ENCODE data around the gene NUDT16L1.

The NUDT16L1 gene

DNA sequence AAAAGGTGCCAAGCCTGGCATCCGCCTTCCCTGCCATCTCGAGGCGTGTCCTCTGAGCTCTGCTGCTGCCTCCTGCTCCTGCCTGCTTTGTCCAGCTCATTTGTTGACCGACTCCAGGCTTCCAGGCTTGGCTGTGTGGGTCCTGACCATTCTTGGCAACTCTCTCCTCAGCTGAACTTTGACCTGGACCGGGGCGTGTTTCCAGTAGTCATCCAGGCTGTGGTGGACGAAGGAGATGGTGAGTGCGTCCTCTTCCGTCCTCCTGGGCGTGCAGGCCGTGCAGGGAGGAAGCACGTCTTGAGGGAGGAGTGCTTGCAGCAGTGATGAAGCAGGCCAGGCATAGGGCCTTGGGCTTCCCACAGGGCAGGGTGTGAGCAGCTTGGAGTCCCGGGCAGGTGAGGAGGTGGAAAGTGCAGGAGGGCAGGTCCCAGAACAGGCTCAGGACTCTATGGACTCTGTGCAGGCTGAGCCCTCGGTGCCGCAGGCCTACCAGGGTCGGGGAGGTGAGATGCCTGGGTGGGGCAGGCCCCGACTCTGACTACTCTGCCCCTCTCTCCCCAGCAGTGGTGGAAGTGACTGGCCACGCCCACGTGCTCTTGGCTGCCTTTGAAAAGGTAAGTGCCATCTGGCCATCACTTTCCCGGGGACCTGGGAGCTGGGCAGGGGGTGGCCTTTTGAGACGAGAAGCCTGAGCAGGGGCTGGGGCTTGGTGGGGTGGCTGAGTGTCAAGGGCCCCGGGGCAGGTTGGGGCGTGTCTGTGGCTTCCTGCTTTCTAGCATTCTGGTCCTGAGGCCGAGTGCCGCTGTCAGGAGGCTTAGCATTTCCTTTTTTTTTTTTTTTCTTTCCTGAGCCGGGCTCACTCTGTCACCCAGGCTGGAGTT is 28.6 kb upstream of the NUDT16L1 start:
- DNase-seq = no peak

DNA sequence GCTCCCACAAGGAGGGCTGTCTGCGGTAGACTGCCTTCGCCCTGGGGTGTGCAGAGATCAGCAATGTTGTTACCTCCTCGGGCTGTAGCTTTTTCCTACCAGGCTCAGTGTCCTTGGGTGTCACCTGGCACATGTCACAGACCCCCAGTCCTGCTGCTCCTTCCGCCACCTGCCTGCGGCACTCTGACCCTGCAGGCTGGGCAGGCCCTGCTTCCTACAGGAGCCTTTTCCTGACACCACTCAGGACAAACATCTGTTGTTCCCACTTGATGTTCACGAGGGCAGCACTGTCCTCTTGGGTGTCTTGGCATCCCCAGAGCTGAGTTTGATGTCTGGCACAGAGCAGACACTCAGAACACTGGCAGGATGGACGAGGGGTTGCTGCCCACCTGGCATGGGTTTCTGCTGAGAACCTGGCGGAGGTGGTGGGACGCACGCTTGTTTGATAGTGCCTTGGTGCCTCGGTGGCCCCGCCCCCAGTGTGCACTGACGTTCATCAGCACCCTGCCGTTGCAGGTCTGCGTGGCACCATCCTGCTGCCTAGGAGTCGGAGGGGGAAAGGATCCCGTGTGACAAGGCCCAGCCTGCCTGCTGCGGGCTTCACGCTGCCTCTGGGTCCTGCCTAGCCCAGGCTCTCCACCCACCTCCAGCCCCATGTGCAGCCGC is 26.7 kb upstream of the NUDT16L1 start:
- DNase-seq = no peak

DNA sequence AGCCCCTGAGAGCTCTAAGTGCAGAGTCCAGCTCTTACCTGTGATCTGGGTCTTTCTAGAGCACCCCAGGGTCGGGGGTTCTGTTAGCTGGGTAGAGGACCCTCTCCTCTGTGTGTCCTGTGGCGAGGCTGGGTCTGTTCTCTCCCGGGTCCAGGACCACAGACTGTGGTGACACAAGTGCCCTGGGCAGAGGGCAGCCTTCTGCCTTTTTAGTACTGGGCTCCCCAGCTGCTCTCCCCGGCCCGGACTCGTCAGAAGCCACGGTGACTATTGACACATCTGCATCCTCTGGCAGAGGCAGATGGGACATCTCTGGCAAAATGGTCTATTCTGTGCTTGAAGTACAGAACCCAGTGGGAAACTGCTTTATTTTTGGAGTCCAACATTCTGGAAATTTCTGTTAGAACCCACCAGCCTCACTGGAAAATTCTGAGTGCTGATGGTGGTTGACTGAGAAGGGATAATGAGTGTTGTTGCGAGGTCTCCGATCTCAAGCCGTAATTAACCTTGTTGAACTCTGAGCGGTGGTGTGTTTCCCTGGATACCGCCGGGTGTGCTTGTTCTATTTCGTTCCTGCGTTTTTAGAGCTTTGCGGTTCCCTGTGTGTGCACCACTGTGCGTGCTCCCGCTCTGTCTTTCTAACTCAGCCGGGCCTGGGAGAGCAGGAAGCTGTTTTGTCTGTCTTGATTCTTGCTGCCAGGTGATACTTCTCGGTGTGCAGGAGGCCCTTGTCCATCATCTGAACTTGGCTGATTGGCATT is 26.0 kb upstream of the NUDT16L1 start:
- peak; percentile 44 for DNase-seq

DNA sequence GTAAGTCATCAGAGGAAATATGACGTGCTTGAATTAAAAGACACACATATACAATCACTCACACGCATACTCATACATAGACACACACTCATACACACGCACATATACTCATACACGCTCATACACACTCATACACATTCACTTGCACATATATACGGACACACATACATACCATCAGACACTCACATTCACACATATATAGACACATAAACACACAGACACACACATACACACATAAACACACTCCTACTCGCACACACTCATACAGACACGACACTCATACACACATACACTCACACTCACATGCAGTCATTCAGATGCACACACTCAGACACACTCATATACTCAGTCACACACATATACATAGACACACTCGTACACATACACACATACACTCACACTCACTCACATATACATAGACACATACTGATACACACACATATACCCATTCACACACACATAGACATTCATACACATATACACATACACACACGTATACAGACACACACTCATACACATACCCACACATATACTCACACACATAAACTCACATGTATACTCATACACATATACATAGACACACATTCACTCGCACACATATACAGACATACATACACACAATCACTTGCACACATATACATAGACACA is 24.9 kb upstream of the NUDT16L1 start:
- no peak for DNase-seq

DNA sequence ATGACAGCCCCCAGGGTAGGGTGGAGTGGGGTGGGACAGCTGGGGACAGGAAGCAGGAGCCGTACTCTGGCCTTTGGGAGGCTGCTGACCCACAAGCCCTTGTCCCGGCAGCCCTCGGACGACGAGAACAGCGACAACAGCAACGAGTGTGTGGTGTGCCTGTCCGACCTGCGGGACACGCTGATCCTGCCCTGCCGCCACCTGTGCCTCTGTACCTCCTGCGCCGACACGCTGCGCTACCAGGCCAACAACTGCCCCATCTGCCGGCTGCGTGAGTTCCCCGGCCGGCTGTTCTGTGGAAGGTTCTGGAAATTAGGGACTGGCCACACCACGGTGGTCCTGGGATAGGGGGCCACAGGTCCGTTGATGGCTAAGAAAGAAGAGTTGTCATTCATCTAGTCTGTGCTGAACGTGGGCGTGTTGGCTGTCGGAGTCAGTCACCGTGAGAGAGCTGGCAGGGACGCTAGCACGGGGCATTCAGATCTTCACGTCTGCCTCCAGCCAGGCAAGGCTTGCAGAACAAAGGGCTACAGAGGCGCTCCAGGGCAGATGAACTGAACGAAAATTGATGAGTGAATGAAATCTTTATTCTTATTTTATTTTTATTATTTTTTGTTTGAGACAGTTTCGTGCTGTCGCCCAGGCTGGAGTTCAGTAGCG is 19.8 kb upstream of the NUDT16L1 start:
- no peak for DNase-seq

DNA sequence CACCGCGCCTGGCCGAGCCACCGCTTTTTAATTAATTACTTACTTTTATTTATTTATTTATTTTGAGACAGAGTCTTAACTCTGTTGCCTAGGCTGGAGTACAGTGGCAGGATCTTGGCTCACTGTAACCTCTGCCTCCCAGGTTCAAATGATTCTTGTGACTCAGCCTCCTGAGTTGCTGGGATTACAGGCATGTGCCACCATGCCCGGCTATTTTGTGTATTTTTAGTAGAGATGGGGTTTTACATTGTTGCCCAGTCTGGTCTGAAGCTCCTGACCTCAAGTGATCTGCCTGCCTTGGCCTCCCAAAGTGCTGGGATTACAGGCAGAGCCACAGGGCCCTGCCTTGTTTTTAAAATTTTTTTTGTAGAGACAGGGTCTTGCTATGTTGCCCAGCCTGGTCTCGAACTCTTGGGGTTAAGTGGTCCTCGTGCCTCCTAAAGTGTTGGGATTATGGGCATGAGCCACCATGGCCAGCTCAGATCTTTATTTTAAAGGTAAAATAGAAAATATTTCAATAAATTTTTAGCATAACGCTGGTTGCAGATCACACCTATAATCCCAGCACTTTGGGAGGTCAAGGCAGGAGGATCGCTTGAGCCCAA is 18.3 kb upstream of the NUDT16L1 start:
- DNase-seq = no peak

DNA sequence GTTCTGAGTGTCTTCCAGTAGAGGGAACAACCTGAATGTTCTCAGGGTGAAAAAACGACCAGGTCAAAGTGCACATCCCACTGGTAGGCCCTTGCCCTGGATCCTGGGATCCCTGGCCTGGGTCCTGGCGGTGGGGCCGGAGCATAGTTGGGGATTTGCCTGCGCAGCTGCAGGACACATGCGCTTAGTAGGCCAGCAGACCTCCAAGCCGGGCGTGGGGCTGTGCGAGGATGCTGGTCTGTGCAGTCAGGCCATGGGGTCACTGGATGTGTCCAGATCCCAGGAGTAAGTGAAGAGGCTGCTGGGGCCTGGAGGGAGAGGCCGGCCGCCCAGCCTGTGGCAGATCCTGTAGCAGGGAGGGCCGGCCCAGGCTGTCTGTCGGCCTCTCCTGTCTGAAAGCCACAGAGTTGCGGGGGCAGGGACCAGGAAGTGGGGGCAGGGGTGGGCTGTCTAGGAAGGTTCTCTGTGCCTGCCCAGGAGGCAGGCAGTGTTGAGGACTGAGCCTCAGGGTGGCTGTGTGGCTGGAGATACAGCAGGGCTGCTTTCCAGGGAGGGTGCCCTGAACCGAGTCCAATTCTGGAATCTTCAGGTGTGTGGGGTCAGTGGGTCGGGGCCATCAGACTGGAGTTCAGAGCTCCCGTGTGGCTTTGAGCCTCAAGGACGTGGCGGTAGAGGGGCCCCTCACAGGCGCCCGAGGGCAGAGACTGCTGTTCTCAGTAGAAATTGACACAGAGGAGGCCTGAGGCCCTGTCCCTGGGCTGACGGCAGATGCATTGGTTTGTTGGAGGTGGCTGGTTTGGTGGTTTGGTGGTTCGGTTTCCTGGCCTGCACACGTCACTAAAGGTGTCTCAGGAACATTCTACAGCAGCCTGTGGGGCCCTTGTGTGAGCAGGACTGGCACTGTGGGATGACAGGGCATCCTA is 17.2 kb upstream of the NUDT16L1 start:
- DNase-seq = no peak

DNA sequence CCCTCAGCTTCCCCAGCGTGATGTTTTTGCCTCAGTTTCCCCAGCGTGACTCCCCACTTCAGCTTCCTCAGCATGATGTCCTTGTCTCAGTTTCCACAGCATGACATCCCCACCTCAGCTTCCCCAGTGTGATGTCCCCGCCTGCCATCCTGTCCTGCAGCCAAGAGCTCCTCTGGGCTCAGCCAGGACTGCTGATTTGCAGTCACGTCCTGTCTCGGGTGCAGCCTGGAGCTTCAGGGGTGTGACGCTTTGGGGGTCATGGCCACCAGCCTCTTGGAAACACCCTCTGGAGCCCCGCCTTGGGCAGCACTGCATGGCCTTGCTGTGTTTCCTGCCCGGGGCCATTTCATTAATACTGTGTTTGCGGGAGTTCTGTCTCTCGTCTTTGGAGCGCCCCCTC is 16.5 kb upstream of the NUDT16L1 start:
- no peak for DNase-seq

DNA sequence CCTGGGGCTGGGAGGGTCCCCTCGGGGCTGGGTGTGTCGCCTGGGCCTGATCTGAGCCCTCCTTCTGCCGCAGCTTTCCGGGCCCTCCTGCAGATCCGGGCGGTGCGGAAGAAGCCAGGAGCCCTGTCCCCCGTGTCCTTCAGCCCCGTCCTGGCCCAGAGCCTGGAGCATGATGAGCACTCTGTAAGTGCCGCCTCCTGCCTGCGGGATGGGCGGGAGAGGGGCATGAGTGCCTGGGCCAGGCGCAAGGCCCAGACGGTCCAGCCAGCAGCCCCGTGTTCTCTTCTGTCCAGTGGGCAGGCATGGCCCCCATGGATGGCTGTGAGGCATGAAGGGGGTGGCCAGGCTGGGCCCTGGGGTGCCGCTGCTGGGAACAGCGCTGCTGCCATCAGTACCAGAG is 16.0 kb upstream of the NUDT16L1 start:
- DNase-seq = no peak

DNA sequence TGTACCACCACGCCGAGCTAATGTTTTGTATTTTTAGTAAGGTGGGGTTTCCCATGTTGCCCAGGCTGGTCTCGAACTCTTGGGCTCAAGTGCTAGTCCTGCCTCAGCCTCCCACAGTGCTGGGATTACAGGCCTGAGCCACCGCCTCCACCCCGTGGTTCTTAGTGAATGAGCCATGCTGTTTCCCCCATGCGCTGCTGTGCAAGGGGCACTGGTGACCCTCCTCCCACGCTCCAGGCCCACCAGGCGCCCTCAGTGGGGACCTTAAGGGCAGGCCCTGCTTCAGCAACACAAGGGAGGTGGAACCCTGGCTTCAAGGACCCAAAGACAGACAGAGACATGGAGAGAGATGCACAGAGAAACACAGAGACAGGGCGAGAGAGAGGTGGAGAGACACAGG is 15.4 kb upstream of the NUDT16L1 start:
- no peak for DNase-seq

DNA sequence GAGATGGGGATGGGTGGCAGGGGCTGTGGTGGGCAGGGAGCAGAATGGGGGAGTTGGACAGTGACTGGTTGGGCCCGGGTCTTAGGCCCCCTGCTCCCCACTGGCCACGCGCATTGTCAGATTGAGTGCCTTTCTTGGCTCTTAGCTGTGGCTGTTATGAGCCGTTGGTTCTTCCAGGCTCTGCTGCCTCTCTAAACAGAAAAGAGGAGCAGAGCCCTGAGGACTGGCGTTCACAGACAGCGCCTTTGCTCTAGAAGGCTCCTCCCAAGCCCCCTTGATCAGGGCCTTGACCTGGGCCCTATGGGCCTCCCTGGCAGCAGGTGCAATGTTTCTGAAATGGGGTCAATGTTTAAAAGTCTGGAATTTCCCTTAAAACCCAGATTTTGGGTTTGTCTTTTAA is 14.8 kb upstream of the NUDT16L1 start:
- no peak for DNase-seq

DNA sequence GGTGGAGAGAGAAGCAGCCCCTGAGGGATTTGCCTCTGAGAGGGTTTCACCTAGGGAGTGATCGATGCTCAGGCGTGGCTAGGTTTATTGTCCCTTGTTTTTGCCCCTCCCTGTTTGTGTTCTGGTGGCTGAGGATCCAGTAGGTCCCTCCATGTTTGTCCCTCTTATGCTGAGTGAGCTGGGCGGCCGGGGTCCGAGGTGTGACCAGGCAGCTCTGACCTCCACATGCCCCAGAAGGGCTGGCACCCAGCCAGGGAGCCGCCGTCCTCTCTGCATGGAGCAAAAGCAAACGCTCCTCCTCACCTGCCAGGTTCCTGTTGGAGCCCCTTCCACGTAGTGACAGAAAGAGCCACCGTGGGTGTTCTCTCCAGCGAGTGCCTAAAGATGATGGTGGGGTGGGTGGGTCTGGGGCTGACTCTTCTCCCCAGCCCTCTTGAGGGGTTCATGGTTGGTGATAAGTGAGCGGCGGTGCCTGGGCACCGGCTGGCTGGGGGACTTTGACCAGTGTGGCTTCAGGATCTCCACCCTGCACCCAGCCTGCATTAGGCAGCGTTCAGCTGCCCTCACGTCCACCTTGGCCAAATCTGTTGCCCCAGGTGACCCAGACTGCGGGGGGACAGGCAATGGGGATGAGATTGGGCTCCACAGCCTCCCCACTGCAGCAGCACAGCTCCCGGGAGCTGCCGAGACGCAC is 14.1 kb upstream of the NUDT16L1 start:
- DNase-seq = no peak

DNA sequence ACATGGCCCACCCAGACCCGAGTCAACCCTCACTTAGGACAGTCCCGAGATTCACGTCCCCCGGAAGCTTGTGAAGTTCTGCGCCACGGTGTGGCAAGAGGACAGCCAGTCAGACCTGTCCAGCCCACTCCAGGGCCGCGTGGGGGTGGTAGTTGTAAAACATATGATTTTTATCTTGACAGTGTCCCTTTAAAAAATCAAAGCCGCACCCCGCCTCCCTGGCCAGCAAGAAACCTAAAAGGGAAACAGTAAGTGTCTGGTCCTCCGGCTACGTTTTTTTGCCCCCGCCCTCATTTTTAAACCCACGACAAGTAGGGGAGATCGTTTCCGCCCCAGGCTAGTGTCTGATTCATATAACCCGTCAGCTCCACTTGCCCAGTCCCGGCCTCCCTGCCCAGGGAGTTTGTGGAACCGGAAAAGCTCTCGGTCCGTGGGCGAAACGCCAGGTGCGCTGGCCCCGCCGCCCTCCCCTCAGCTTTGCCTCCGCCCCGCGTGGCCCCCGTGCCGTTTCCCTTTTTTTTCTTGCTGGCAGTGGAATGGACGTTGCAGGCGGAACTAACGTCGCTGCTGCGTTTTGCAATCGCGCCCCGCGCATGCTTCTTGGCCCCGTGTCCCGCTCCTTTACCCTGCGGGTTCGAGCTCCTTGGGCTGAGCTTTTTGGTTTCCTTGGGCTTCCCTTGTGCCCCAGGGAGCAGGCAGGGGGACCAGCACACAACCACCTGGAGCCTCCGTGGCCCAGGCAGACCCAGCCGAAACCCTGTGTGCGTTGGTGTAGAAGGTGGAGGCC is 13.3 kb upstream of the NUDT16L1 start:
- no peak for DNase-seq

DNA sequence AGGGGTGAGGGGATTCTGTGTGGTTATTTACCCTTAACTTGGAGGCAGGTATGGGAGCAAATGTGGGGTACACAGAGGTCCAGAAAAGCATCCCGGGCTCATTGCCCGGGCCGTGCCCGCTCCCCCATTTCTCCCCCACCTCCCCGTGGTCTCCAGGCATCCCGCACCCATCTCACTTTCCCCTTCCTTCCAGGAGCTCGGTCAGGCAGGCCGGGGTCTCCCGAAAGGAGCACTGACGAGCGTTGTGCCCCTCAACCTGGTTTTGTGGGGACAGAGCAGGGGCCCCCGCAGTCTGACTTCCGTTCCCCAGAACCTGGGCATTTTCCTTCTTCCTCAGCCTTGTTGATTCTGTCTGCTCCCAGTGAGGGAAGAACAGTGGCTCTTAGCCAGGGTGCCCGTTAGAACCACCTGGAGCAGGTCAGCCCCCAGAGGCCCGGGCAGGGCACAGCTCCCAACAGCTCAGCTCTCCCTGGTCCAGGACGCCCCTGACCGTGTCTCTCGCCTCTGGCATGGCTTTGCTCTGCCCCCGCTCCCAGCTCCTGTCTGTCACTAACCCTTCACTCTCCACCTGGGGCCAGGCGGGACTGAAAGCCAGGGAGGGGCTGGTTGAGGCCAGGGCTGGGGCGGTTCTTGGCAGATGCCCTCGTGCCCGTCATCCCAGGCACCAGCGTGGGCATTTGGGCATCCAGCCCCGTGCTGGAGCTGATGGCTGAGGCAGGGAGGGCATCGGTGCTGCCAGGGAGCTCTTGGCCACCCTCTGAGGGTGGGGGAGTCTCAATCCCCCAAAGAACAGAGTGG is 12.5 kb upstream of the NUDT16L1 start:
- DNase-seq = no peak

DNA sequence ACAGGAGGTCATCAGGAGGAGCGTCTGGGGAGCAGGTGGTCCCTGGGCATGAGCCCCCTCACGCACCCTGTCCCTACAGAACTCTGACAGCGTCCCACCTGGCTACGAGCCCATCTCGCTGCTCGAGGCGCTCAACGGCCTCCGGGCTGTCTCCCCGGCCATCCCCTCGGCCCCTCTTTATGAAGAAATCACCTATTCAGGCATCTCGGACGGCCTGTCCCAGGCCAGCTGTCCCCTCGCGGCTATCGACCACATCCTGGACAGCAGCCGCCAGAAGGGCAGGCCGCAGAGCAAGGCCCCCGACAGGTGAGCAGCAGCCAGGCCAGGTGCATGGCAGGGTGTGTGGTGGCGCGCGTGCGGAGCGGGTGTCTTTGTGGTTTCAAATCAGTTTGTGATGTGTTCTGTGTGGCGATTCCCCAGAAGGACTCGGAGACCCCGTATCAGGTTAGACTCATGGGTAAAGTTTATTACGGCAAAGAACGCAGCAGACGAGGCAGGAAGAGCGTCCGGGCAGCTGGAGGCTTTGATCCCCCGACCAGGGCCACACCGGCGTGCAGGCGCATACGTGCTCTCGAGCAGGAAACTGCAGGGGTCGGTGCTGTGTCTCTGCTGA is 11.8 kb upstream of the NUDT16L1 start:
- DNase-seq = no peak

DNA sequence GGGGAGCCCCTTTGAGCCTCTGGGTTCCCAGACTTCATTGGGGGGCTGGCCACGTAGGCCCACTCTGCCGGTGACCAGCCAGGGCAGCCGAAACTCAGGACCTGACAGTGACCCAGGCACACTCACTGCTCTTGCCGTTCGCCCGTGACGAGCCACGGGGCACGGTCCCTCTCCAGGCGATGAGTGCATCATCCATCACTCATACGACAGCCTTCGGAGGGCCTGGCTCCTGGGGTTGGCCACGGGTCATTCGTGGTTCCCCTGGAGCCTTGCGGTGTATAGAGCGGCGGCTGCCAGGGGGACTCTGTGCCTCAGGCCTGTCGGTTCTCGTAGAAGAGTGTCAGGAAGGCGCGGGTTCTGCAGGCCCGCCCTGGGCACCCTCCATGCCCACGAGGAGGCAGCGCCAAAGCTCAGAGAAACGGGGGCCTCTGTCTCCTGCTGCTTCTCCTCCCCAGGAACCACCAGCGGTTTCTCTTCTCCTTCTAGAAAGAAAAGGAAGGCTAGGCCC is 11.2 kb upstream of the NUDT16L1 start:
- no peak for DNase-seq

DNA sequence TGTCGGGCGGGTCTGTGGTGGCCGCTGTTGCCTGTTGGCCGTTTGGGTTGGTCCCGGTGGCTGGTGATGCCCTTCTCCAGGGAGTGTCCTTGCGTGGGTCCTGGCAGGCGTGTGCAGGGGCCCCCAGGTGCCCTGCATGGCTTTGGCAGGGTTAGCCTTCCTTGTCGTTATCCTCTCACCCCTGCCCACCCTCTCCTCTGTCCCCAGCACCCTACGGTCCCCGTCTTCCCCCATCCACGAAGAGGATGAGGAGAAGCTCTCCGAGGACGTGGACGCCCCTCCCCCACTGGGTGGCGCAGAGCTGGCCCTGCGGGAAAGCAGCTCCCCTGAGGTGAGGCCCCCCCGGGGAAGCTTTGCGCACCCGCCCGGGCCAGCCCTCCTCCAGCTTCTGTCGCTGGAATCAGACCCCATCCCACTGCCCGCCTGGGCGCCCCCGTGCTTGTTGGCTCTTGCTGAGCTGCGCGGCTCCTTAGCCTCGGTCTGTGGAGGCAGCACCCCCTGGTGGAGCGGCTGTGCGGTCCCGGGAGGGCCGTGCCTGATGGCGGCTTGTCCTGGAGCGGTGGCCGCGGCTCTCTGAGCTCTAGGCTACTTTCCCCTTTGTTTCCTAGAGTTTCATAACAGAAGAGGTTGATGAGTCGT is 10.6 kb upstream of the NUDT16L1 start:
- DNase-seq = peak; percentile 42
